ENCODE results near the gene TRMT61A.
"Not testable (repeated sequence)": the region's sequence is repeated elsewhere in the genome, so short reads cannot be mapped to it uniquely, and the experiment has no call there.

TRMT61A gene

GRCh38 chr14:103523575-103523954 is 5.4 kb upstream of the TRMT61A start:
- DNase-seq, result no peak

DNA sequence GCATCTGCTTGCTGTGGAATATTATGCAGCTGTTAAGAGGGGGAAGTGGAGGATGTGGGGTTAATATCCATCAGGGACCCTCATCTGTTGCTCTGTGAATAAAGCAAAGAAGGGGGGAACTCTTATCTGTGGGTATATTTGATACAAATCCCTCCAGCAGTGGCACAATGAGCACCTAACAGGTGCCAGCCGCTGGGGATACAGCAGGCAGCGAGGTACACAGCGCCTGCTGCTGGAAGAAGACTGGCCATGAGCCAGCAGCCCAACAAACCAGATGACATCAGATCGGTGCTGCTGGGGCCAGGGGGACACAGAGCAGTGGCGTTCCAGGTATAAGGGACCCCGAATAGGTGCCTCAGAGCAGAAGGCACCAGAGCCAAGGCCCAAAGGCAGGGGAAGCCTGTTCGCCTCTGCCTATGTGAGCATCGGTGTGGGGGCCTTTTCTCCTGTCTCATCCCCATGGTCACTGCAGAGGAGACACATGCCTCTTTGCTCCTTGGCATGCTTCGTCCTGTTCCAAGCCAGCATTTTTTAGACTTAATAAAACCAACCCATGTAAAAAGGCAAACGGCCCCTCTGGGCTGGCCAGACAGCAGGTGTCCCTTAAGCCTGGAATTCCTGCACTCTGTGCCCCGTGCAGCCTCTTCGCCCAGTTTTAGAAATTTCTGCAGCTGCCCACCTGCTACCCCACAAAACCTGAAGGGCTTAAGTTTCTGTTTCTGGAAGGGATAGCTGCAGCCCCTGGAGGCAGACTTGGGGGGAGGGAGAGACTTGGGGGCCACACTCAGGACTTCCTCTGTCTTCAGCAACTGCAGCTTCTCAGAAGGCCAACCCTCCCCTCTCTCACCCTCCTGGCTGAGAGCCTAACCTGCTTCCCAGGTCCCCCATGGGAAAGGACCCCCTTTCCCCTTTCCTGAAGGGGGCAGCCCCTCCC is 4.7 kb upstream of the TRMT61A start:
- DNase-seq, result peak in 1 of 2 experiments; percentile 36

GRCh38 chr14:103525430-103526246 is 3.4 kb upstream of the TRMT61A start:
- not testable (repeated sequence) for DNase-seq

GRCh38 chr14:103526247-103526913 is 2.6 kb upstream of the TRMT61A start:
- DNase-seq, result no peak

GRCh38 chr14:103526914-103527248 is 2.1 kb upstream of the TRMT61A start:
- DNase-seq, result no peak

DNA sequence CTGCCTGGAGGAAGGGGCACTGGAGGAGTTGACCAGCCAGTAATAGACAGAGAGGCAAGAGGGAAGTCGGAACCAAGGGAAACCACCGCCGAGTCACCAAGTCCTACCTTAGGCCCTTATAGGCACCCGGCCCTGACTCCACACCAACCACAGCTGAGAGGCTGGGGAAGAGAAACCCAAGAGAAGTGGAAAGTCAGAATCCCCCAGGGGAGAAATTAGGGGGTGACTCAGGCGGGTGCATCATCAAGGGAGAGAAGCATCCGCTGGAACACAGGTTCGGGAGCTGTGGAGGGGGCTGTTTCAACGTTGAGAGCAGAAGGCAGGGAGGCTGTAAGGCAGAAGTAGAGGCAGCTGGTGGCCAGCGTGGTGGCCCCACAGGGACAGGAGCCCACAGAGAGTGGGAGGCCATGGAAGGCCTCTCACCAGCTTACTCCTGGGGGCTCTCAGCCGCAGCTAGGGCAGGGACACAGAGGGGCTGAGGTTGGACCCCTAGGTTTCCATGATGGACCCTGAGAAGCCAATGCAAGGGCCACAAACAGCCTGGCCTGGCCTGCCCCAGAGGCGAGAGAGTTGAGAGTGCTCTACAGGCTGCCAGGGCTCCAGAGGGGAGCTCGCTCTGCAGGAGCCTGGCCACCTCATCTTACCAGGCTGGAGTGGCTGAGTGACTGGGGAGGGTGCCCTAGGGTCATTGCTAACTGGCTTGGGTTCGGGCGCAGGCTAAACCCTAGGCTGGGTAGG is 1.4 kb upstream of the TRMT61A start:
- DNase-seq, result no peak

- DNase-seq, result no peak
Measured at GRCh38 chr14:103528146-103528586, 830 bp upstream of the TRMT61A start.

DNA sequence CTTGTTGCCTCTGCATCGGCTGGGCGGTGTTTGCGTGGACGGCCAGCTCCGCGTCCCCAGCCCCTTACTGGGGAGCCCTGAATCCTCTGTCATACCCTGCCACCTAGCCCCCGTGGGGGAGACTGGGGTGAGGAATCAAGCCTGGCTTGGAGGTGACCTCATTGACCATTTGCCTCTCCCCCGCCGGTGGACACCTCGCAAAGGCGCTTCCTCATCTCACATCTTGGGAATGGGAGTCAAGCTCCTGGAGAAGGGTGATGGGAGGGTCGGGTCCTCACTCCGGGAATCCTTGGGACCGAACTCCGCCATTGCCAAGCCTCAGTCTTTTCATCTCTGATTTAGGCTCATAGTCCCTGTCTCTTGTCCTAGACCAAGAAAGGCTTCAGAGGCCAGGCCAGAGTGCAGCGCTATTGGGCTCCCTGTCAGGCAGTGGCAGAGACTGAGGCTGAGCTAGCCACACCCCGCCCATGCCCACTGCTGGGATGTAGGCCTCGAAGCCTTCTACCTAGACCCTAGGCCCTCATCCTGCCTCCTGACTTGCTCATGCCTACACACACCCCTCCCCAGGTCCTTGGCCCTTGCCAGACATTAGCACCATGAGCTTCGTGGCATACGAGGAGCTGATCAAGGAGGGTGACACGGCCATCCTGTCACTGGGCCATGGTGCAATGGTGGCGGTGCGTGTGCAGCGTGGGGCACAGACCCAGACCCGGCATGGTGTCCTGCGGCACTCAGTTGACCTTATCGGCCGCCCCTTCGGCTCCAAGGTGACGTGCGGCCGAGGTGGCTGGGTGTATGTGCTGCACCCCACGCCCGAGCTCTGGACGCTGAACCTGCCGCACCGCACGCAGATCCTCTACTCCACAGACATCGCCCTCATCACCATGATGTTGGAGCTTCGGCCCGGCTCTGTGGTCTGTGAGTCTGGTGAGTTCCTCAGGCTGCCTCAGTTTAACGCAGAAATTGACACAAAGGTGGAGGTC is 678 bp downstream of the TRMT61A start:
- no peak for DNase-seq

DNA sequence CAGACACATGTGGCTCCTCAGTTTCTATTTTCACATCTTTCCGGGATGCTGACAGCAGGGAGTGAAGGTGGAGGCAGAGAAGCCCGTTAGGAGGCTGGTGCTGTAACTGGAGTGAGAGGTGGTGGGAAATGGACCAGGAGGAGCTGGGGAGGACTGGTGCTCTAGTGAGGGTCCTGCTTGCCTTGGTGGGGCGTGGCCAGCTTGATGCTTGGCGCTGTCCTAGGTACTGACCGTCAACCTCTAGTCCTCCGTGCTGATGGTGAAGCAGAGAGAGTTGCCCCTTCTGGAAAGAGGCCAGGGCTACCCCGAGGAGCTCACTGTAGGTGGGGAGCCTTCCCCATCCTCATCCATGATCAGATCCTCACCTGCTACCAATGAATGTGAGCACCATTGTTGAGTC is 1.4 kb downstream of the TRMT61A start:
- DNase-seq, result no peak

DNA sequence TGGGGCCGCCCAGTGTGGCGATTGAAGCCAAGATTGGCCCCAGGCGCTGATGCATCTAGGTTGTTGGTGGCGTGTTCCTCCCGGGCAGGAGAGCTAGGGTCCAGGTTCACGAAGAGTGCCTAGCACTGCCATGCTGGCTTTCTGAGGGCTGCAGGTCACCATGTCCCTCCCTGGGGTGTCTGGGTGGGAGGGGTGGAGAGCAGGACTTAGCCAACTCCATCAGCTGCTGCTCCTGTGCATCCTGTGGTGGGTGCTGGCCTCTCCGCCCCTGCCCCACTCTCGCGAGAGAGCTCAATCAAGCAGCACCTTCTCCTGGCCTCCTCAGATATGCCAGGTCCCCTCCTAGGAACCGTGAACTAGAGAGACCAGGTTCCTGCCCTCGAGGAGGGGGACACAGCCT is 1.8 kb downstream of the TRMT61A start:
- DNase-seq, result no peak

DNA sequence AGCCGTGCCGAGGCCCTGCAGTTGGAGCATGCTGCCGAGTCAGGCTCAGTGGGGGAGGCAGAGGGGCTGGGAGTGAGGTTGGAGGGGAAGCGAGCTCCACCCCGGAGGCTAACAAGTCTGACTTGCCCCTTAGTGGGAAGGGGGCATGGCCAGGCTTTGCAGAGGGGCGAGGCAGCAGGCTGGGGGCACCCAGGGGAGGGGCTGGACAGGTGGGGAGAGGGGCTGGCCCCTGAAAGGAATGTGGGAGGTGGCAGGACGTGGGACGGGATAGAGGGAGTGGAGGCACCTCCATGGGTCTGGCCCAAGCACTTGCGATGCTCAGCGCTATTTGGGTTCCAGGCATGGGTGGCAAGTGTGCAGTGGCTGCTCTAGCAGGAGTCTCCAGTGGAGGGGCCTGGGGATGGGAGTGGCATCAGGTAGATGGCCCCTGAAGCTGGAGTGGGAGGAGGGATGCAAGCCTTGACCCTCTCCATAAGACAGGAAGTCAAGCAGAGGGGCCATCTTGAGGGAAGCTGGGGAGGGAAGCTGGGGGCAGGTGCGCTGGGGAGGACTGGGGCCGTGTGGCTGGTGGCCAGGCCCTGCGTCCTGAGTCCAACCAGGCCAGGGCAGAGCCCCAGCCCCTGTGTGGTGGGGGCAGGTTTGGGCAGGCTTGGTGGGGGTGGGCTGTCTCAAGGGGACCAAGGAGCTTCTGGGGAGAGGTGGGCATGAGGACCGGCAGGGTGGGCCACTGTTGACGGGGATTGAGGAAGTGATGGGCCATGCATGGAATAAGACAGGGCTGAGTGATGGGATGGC is 2.6 kb downstream of the TRMT61A start:
- DNase-seq, result no peak

DNA sequence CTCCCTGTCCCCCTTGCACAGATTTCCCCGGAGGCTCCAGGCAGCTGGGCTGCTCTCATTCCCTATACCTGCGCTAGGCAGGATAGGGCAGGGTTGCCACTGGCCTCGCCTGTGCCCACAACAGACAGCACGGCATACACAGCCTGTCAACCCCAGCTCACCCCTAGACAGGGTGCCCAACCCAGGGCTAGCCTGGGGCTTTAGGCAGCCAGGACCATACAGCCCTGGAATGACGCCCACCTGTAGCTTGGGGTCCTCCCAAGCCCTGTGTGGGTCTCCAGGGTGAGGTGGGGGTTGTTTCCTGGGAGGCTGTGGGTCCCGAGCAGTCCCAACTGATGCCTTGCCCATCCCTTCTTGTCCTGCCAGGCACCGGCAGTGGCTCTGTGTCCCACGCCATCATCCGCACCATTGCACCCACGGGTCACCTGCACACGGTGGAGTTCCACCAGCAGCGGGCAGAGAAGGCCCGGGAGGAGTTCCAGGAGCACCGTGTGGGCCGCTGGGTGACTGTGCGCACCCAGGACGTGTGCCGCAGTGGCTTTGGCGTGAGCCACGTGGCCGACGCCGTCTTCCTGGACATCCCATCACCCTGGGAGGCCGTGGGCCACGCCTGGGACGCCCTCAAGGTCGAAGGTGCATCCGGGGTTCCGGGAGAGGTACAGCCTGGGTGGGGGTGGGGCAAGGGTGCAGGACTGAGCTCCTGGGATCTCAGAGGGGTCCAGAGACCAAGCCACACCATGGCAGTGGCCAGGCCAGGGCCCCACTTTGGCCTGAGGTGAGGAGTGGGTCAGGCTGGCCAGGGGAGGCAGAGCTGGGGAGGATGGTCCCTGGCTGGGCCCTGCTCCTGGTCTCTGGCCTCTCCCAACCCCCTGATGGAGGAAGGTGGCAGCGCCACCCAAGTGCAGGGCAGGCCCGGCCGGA is 3.5 kb downstream of the TRMT61A start:
- no peak for DNase-seq

DNA sequence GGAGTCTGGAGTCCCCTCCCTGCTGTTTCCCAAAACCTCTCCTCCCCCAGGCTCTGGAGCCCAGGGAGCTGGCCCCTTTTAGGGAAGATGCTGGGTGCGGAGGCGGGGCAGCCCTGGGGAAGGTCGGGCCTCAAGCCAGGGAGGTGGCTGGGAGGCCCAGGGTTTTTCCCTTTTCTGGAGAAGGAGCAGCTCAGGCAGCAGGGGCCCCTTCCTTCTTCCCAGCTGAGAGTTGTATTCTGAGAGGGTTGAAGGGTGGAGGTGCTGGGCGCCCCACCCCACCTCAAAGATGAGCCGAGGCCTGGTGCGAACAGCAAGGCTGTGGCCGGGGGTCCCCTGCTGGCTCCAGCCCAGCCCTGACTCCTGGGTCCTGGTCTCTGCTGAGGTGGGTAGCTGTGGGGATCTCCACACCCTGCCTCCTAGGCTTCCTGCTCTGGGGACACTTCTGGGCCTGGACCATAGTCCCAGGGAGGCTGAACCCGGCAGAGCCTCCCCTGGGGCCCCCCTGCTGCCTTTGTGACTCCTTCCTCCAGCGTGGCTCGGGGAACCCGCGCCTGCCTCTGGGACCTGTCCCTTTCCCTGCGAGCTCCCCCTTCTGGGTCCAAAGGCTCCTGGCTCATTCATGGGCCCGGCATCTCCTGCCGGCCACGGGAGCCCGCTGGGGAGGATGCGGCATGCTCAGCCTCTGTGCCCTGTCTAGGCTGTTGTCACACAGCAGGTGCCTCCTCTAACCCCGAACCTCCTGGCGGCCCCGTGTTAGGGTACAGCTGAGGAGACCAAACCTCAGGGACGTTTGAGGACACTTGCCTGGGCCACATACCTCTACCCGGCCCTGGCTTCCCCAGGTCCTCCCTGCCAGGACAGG is 4.4 kb downstream of the TRMT61A start:
- DNase-seq, result no peak

DNA sequence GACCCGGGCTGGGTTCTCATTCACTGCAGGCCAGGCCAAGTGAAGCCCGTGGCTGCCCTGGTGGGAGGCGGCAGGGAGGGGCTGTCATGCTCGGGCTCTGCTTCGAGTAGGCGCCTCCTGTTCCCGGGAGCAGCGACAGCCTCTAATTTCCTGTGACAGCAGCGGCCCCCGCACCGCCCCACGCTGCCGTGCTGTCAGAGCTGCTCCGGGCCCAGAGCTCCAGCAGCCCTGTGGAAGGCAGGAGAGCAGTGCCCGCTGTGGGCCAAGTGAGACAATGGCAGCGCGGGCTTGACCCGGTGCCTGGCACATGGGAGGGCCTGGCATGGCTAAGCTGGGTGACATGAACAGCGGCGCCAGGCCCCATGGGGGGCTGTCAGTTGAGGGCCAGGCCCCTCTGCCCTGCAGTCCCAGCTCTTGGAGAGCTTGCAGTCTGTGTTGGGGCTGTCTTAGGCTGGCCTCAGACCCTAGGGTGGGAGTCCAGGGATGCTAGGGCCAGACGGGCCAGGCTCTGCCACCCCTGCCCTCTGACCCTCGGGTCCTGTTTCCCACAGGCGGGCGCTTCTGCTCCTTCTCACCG is 5.1 kb downstream of the TRMT61A start:
- DNase-seq, result no peak

DNA sequence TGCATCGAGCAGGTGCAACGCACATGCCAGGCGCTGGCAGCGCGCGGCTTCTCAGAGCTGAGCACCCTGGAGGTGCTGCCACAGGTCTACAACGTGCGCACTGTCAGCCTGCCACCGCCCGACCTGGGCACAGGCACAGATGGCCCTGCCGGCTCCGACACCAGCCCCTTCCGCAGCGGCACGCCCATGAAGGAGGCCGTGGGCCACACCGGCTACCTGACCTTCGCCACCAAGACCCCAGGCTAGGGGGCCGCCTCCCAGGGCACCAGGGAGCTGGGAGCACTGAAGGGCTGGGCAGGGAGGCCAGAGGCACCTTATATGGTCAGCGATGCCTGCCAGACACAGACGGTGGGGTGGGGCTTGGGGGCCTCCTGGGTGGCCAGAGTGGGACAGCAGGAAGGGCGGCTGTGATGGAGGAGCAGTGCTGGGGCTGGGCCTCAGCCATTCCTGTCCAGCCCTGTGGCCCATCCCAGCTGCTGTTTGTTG is 5.6 kb downstream of the TRMT61A start:
- DNase-seq, result no peak

DNA sequence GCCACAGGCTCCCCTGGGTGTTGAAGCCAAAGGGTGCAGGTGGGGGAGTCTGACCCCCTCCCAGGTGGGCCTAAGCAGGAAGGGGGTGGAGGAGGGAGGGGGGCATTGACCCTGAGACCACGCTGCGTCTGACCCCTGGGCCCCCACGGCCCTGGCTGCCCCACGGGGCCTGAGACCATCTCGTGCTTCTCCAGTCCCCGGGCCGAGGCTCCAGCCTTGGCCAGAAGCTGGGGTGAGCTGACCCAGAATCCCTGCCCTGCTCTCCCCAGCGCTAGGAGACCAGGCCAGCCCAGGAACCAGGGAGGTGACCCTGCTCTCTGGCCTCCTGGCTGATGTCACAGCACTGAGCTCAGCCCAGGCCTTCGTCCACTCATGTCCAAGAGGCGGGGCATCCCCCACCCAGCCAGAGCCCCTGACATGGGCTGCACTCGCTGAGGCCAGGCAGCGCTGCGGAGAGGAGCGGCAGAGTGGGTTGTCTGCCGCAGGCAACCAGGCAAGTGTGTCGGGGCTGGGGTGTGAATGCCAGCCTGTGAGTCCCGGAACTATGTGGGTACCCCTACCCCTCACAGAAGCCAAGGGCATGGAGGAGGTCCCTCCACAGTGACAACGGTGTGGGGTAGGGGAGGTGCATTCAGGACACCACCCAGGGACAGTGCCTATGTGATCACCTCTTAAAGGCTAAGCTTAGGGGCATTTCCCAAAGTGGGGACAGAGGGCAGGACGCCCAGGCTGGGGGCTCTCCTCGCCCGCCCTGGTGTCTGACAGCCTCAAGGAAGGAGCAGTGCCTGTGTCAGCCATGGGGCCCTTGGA is 6.3 kb downstream of the TRMT61A start:
- DNase-seq, result no peak

All from NCI-H526 (cell line).